Mucosa of rectum (tissue), 2 donors: ENCODE data around the gene BORCS8.

Source experiments
- H3K27ac ChIP-seq, 2 donors: one replicate each; pipeline ENCODE4 v1.7.0; 2013; ENCODE audit warnings: inconsistent platforms in 2 of 2, low read depth in 2 of 2, low read length in 2 of 2
- H3K27me3 ChIP-seq, 2 donors: one replicate each; pipeline ENCODE4 v1.7.0; 2013; ENCODE audit warnings: low read length in 2 of 2; ENCODE audit not compliant: control insufficient read depth in 2 of 2, insufficient read depth in 2 of 2
- H3K36me3 ChIP-seq, 2 donors: one replicate each; pipeline ENCODE4 v1.7.0; 2013; ENCODE audit warnings: low read length in 2 of 2; ENCODE audit not compliant: control insufficient read depth in 2 of 2, insufficient read depth in 2 of 2
- H3K4me1 ChIP-seq, 2 donors: one replicate each; pipeline ENCODE4 v1.7.0; 2013; ENCODE audit warnings: low read length in 2 of 2, mild to moderate bottlenecking in 1 of 2; ENCODE audit not compliant: control insufficient read depth in 2 of 2, insufficient read depth in 2 of 2
- H3K4me3 ChIP-seq, 2 donors: one replicate each; pipeline ENCODE4 v1.7.0; 2013; ENCODE audit warnings: low read length in 2 of 2
- H3K9ac ChIP-seq, 2 donors: one replicate each; pipeline ENCODE4 v1.7.0; 2013; ENCODE audit warnings: low read length in 2 of 2, low read depth in 1 of 2, mild to moderate bottlenecking in 1 of 2
- H3K9me3 ChIP-seq, 2 donors: one replicate each; pipeline ENCODE4 v1.7.0; 2013; ENCODE audit warnings: low read length in 2 of 2; ENCODE audit not compliant: control insufficient read depth in 2 of 2
- donor health status: healthy.
- donor health status: Normal muscosa, but diverticular disease.

The BORCS8 gene

DNA sequence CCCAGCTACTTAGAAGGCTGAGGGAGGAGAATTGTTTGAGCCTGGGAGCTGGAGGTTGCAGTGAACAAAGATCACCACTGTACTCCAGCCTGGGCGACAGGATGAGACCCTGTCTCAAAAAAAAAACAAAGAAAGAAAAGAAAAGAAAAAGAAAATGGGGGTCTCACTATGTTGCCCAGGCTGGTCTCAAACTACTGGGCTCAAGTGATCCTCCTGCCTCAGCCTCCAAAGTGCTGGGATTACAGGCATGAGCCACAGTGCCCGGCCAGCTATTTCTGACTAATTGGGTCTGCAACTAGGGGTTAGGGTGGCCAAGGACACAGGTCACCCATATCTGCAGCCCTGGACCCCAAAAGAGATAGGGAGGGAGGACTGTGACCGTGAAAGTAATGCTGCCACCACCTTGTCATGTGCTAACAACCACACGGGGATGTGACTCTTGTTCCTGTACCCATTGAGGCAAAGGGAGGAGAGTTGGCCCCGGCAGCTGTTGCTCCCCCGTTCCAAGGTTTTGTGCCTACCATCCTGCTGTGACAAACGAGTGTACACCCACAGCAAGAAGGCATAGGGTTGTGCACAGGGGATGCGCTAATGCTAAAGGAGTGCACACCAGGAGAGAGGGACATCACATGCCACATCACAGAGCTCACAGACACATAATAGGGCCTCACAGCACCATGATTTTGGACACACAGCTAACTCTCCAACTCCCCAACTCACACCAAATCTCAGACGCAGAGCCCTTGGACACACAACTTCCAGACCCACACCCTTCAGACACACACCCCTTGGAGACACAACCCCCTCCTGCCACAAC, 22.5 kb downstream of the BORCS8 start:
- no peak overlapping the region for H3K27ac ChIP-seq
- H3K9me3 ChIP-seq = no peaks in the 10 kb centered on the region
- no peaks in the 10 kb centered on the region for H3K36me3 ChIP-seq
- H3K4me3 ChIP-seq = peak overlapping the region; percentile 44 to 45
- H3K27me3 ChIP-seq = no peaks in the 10 kb centered on the region
- H3K9ac ChIP-seq = peak overlapping the region in 1 of 2 donors; percentile 5
- H3K4me1 ChIP-seq = peaks cover 5% of the 10 kb centered on the region in 2 donors

DNA sequence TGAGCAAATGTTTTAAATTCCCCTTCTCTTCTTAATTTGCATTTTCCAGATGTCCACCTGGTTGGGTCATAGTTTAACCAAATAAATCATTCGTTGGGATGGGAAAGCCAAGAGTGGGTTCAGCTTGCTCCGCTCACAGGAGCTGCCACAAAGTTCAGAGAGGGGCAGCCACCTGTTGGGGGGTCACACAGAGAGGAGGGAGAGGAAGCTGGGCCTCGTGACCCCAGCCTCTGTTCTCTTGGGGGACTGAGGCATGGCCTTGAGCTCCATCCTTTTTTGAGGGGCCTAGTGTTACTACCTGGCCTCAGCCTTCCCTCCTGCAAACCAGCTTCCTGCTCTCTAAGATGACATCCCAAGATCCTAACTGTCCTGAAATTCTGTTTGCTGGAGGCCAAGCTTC, 24.3 kb downstream of the BORCS8 start:
- Histone ChIP-seq H3K36me3 (no peaks in the 10 kb centered on the region), H3K9me3 (no peaks in the 10 kb centered on the region), H3K27ac (no peak overlapping the region), H3K9ac (no peak overlapping the region), H3K4me1 (peaks cover 5% of the 10 kb centered on the region in 2 donors), H3K4me3 (no peak overlapping the region), H3K27me3 (no peaks in the 10 kb centered on the region)

GRCh38 chr19:19165396-19165795, 26.6 kb downstream of the BORCS8 start:
- H3K27me3 ChIP-seq = no peaks in the 10 kb centered on the region
- no peaks in the 10 kb centered on the region for H3K9me3 ChIP-seq
- no peak overlapping the region for H3K4me3 ChIP-seq
- no peak overlapping the region for H3K9ac ChIP-seq
- H3K27ac ChIP-seq = no peak overlapping the region
- no peaks in the 10 kb centered on the region for H3K36me3 ChIP-seq
- peaks cover 5% of the 10 kb centered on the region in 2 donors for H3K4me1 ChIP-seq

- Histone ChIP-seq H3K9me3 (no peaks in the 10 kb centered on the region), H3K27ac (no peak overlapping the region), H3K36me3 (no peaks in the 10 kb centered on the region), H3K4me3 (no peak overlapping the region), H3K27me3 (no peaks in the 10 kb centered on the region), H3K4me1 (no peaks in the 10 kb centered on the region), H3K9ac (no peak overlapping the region)
Observed at GRCh38 chr19:19162495-19162894, 29.5 kb downstream of the BORCS8 start.

DNA sequence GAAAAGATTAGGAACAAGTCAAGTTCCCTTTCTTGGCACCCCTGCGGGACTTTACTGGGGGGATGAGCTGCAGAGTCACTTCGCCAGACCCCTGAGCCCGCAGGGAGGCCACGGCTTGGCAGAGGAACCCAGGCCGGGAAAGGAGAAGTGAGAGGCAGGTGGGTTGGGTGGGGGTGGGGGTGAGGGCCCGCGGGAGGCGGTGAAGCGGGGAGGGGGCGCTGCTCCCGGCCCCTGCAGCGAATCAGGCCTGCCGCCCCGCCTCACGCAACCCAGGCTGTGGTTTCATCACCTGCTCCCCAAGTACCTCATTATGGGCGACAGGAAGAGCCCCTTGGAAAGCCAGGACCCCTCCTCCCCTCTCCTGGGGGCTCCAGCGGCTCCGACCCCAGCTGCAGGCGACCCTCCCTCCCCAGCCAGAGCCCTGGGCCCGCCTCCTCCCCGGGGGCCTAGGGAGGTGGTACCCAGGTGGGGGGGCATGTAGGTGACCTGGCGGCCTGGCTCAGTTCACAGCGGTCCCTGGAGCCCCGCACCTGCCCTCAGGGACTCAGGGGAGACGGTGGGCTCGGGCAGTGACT, 31.4 kb downstream of the BORCS8 start:
- H3K9ac ChIP-seq = no peak overlapping the region
- no peak overlapping the region for H3K4me3 ChIP-seq
- no peaks in the 10 kb centered on the region for H3K27me3 ChIP-seq
- no peaks in the 10 kb centered on the region for H3K4me1 ChIP-seq
- H3K27ac ChIP-seq = peak overlapping the region in 1 of 2 donors; percentile 38
- H3K9me3 ChIP-seq = no peaks in the 10 kb centered on the region
- peaks cover 0 to 4% of the 10 kb centered on the region in 2 donors for H3K36me3 ChIP-seq

- Histone ChIP-seq H3K36me3 (peaks cover 0 to 4% of the 10 kb centered on the region in 2 donors), H3K9ac (no peak overlapping the region), H3K4me3 (no peak overlapping the region), H3K9me3 (no peaks in the 10 kb centered on the region), H3K4me1 (no peaks in the 10 kb centered on the region), H3K27ac (no peak overlapping the region), H3K27me3 (no peaks in the 10 kb centered on the region)
Observed at GRCh38 chr19:19159534-19159933, 32.4 kb downstream of the BORCS8 start.

DNA sequence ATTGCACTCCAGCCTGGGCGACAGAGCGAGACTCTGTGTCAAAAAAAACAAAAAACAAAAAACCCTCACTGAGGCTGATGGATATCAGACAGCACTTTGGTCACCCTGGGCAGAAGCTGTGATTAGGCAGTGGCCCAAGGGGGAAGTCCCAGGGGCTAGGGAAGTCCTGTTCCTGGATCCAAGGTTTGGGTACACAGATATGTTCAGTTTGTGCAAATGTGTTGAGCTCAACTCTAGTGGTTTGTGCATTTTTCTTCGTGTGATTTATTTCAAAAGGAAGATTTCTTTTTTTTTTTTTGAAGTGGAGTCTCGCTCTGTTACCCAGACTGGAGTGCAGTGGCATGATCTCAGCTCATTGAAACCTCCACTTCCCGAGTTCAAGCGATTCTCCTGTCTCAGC, 34.1 kb downstream of the BORCS8 start:
- no peaks in the 10 kb centered on the region for H3K4me1 ChIP-seq
- H3K9me3 ChIP-seq = no peaks in the 10 kb centered on the region
- no peak overlapping the region for H3K9ac ChIP-seq
- no peak overlapping the region for H3K4me3 ChIP-seq
- H3K36me3 ChIP-seq = peaks cover 0 to 4% of the 10 kb centered on the region in 2 donors
- no peak overlapping the region for H3K27ac ChIP-seq
- H3K27me3 ChIP-seq = no peaks in the 10 kb centered on the region

DNA sequence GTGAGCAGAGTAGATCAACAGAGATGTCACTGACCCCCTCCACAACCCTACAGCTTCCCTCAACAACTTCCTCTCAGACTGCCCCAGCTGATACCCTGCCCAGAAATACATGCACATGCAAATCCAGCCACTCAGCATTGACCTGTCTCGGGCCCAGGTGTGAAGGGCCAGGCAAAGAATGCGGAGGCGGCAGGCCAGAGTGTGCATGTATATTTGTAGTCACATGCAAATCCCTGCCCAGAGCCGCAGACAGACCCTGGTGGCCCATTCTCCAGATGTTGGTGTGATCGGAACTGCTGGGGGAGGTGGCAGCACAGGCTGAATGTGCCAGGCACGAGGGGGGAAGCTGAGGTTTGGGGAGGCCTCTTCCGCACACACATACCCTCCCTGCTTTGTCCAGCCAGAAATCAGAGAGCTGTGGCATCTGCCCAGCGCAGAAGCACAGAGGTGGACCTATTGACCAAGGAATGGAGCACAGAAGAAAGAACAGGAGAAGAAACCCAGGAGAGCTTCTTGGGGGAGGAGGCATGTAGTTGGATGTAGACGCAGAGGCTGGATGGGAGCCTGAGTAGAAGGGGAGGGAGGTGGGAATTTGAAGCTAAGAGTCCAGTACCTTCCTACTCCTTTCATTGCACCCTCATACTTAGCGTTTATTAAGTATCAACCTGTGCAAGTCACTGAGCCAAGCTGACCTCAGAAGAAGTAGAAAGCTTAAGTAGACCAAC, 36.3 kb downstream of the BORCS8 start:
- Histone ChIP-seq H3K36me3 (peaks cover 0 to 4% of the 10 kb centered on the region in 2 donors), H3K4me3 (no peak overlapping the region), H3K4me1 (no peaks in the 10 kb centered on the region), H3K9me3 (no peaks in the 10 kb centered on the region), H3K9ac (no peak overlapping the region), H3K27ac (peak overlapping the region in 1 of 2 donors; percentile 48), H3K27me3 (no peaks in the 10 kb centered on the region)

GRCh38 chr19:19154768-19155494, 37.0 kb downstream of the BORCS8 start:
- H3K4me1 ChIP-seq = no peaks in the 10 kb centered on the region
- no peaks in the 10 kb centered on the region for H3K9me3 ChIP-seq
- no peaks in the 10 kb centered on the region for H3K27me3 ChIP-seq
- H3K4me3 ChIP-seq = no peak overlapping the region
- no peak overlapping the region for H3K9ac ChIP-seq
- peak overlapping the region in 1 of 2 donors; percentile 48 for H3K27ac ChIP-seq
- H3K36me3 ChIP-seq = peaks cover 0 to 4% of the 10 kb centered on the region in 2 donors
